Adipocyte (in vitro differentiated cells): ENCODE measurements around the gene EEF2.

Experiments
- DNase-seq: peaks from one replicate; pipeline ENCODE4 v3.0.0-alpha.2; 2015; ENCODE audit warnings: low read depth
- H3K27me3 ChIP-seq: replicated peaks from 2 replicates; pipeline ENCODE4 v1.7.0; 2013; ENCODE audit warnings: mild to moderate bottlenecking, low read length, moderate library complexity; ENCODE audit not compliant: control insufficient read depth, insufficient read depth
- H3K36me3 ChIP-seq: 2 replicates; pipeline ENCODE4 v1.7.0; 2013; ENCODE audit warnings: low read length, mild to moderate bottlenecking, moderate library complexity; ENCODE audit not compliant: control insufficient read depth, insufficient read depth, severe bottlenecking
- H3K4me1 ChIP-seq: 2 replicates; pipeline ENCODE4 v1.7.0; 2013; ENCODE audit warnings: mild to moderate bottlenecking, low read length, moderate library complexity; ENCODE audit not compliant: control insufficient read depth, insufficient read depth
- H3K4me3 ChIP-seq: 2 replicates; pipeline ENCODE4 v1.7.0; 2013; ENCODE audit warnings: mild to moderate bottlenecking, low read length, moderate library complexity
- H3K9ac ChIP-seq: 2 replicates; pipeline ENCODE4 v1.7.0; 2013; ENCODE audit warnings: mild to moderate bottlenecking, low read length, moderate library complexity
- H3K9me3 ChIP-seq: 2 replicates; pipeline ENCODE4 v1.7.0; 2013; ENCODE audit warnings: mild to moderate bottlenecking, low read length, moderate library complexity; ENCODE audit not compliant: control insufficient read depth

The EEF2 gene

GRCh38 chr19:3995607-3996006, 10.3 kb upstream of the EEF2 start:
- H3K4me3 ChIP-seq = no peak overlapping the region
- no peaks in the 10 kb centered on the region for H3K4me1 ChIP-seq
- no peaks in the 10 kb centered on the region for H3K36me3 ChIP-seq
- DNase-seq = no peak
- H3K9me3 ChIP-seq = no peaks in the 10 kb centered on the region
- no peak overlapping the region for H3K9ac ChIP-seq
- H3K27me3 ChIP-seq = no peaks in the 10 kb centered on the region

GRCh38 chr19:3990815-3991117, 5.5 kb upstream of the EEF2 start:
- H3K4me3 ChIP-seq = no peak overlapping the region
- no peak for DNase-seq
- no peak overlapping the region for H3K9ac ChIP-seq
- H3K36me3 ChIP-seq = no peaks in the 10 kb centered on the region
- no peaks in the 10 kb centered on the region for H3K9me3 ChIP-seq
- no peaks in the 10 kb centered on the region for H3K27me3 ChIP-seq
- peaks cover 22% of the 10 kb centered on the region for H3K4me1 ChIP-seq

- Histone ChIP-seq H3K9me3 (no peaks in the 10 kb centered on the region), H3K27me3 (no peaks in the 10 kb centered on the region), H3K9ac (peak overlapping the region; percentile 81), H3K36me3 (peaks cover 15% of the 10 kb centered on the region), H3K4me3 (peak overlapping the region; percentile 63), H3K4me1 (peaks cover 37% of the 10 kb centered on the region)
- peak; percentile 94 for DNase-seq
Measured at GRCh38 chr19:3987619-3988371, 2.5 kb upstream of the EEF2 start.

GRCh38 chr19:3986260-3987041, 1.2 kb upstream of the EEF2 start:
- Histone ChIP-seq H3K9ac (peak overlapping the region; percentile 100), H3K36me3 (peaks cover 29% of the 10 kb centered on the region), H3K27me3 (no peaks in the 10 kb centered on the region), H3K4me3 (peak overlapping the region; percentile 99), H3K4me1 (peaks cover 48% of the 10 kb centered on the region), H3K9me3 (no peaks in the 10 kb centered on the region)
- DNase-seq = peak; percentile 93

- Histone ChIP-seq H3K27me3 (no peaks in the 10 kb centered on the region), H3K9ac (peak overlapping the region; percentile 100), H3K9me3 (no peaks in the 10 kb centered on the region), H3K4me3 (peak overlapping the region; percentile 99), H3K36me3 (peaks cover 36% of the 10 kb centered on the region), H3K4me1 (peaks cover 48% of the 10 kb centered on the region)
- no peak for DNase-seq
Measured at GRCh38 chr19:3985643-3986259, 488 bp upstream of the EEF2 start.

GRCh38 chr19:3984584-3984907, 717 bp downstream of the EEF2 start:
- no peak for DNase-seq
- Histone ChIP-seq H3K4me1 (peaks cover 48% of the 10 kb centered on the region), H3K4me3 (peak overlapping the region; percentile 99), H3K9me3 (no peaks in the 10 kb centered on the region), H3K27me3 (no peaks in the 10 kb centered on the region), H3K36me3 (peaks cover 48% of the 10 kb centered on the region), H3K9ac (peak overlapping the region; percentile 100)

GRCh38 chr19:3983936-3984583, 1.2 kb downstream of the EEF2 start:
- no peaks in the 10 kb centered on the region for H3K27me3 ChIP-seq
- H3K9me3 ChIP-seq = no peaks in the 10 kb centered on the region
- peaks cover 48% of the 10 kb centered on the region for H3K4me1 ChIP-seq
- peak overlapping the region; percentile 99 for H3K4me3 ChIP-seq
- peak; percentile 68 for DNase-seq
- peaks cover 53% of the 10 kb centered on the region for H3K36me3 ChIP-seq
- H3K9ac ChIP-seq = peak overlapping the region; percentile 100

- H3K4me1 ChIP-seq = peaks cover 48% of the 10 kb centered on the region
- H3K36me3 ChIP-seq = peaks cover 58% of the 10 kb centered on the region
Measured at GRCh38 chr19:3983542-3983914, 1.7 kb downstream of the EEF2 start.

GRCh38 chr19:3982701-3983541, 2.3 kb downstream of the EEF2 start:
- H3K9me3 ChIP-seq = no peaks in the 10 kb centered on the region
- H3K27me3 ChIP-seq = no peaks in the 10 kb centered on the region
- peak; percentile 58 for DNase-seq
- peak overlapping the region; percentile 99 for H3K4me3 ChIP-seq
- H3K36me3 ChIP-seq = peaks cover 63% of the 10 kb centered on the region
- H3K4me1 ChIP-seq = peaks cover 44% of the 10 kb centered on the region
- peak overlapping the region; percentile 100 for H3K9ac ChIP-seq

More at GRCh38 chr19:3983542-3983914, 1.7 kb downstream of the EEF2 start:
- H3K9ac ChIP-seq = peak overlapping the region; percentile 100
- no peaks in the 10 kb centered on the region for H3K27me3 ChIP-seq
- peak overlapping the region; percentile 99 for H3K4me3 ChIP-seq
- DNase-seq = no peak
- no peaks in the 10 kb centered on the region for H3K9me3 ChIP-seq

- no peak for DNase-seq
- H3K4me1 ChIP-seq = peaks cover 41% of the 10 kb centered on the region
- peaks cover 72% of the 10 kb centered on the region for H3K36me3 ChIP-seq
- peak overlapping the region; percentile 13 for H3K4me3 ChIP-seq
- H3K9ac ChIP-seq = peak overlapping the region; percentile 37
- no peaks in the 10 kb centered on the region for H3K9me3 ChIP-seq
- H3K27me3 ChIP-seq = no peaks in the 10 kb centered on the region
Measured at GRCh38 chr19:3981736-3982681, 3.3 kb downstream of the EEF2 start.
